Ascending aorta (tissue), 2 donors: ENCODE measurements around the gene NUMB. TPM values are rescaled to one million over a fixed set of nuclear protein-coding genes. Genes with fewer than 3 reads are reported as not detected.

ENCODE experiments used
- DNase-seq, 2 donors: peaks; one replicate each; pipeline ENCODE4 v3.0.0-alpha.2; 2019; ENCODE audit warnings: low spot score in 2 of 2
- H3K27ac ChIP-seq, 2 donors: fragments of 200-600 bp; sonication (generic); one replicate each; pipeline ENCODE4 v1.5.1; 2016 to 2017; ENCODE audit warnings: mild to moderate bottlenecking in 1 of 2
- H3K27me3 ChIP-seq: fragments of 200-600 bp; sonication (generic); one replicate; pipeline ENCODE4 v1.5.1; 2017
- H3K36me3 ChIP-seq, 2 donors: fragments of 200-600 bp; sonication (generic); one replicate each; pipeline ENCODE4 v1.5.1; 2016
- H3K4me1 ChIP-seq, 2 donors: fragments of 200-600 bp; sonication (generic); one replicate each; pipeline ENCODE4 v1.5.1; 2016 to 2017; ENCODE audit warnings: mild to moderate bottlenecking in 1 of 2
- H3K4me3 ChIP-seq, 2 donors: fragments of 200-600 bp; sonication (generic); one replicate each; pipeline ENCODE4 v1.5.1; 2016 to 2017; ENCODE audit warnings: mild to moderate bottlenecking in 1 of 2
- H3K9me3 ChIP-seq, 2 donors: fragments of 200-600 bp; sonication (generic); one replicate each; pipeline ENCODE4 v1.5.1; 2016
- CTCF ChIP-seq, 3 experiments: fragments of 200-600 bp in 2 of 3; fragments of 450-650 bp in 1 of 3; sonication (generic) in 2 of 3; IDR thresholded peaks; one replicate each; pipeline ENCODE4 v1.5.1; 2016 to 2019; ENCODE audit warnings: antibody characterized with exemption in 3 of 3, mild to moderate bottlenecking in 1 of 3, moderate library complexity in 1 of 3
- intact Hi-C: fragments of 100-400 bp; cut with DNase I; formaldehyde crosslinking; loops from one replicate; pipeline ENCODE4 v1.15.1; 2023
- total RNA-seq: library from RNA; depleted of rRNA; stranded (reverse); fragments of >200 nt; gene quantifications from one replicate; pipeline ENCODE4 v1.1.0, GENCODE V29; 2016

The NUMB gene
- total RNA-seq, 1 donor from 2014 or later: 20.1 TPM

- no peaks in the 10 kb centered on the region for H3K9me3 ChIP-seq
- no peak for DNase-seq
- no peak overlapping the region for H3K4me3 ChIP-seq
- no peaks in the 10 kb centered on the region for H3K4me1 ChIP-seq
- intact Hi-C loops: no loop called here
- no peaks in the 10 kb centered on the region for H3K36me3 ChIP-seq
- no peak for TF ChIP-seq CTCF (IDR thresholded peaks at IDR 0.05)
- no peak overlapping the region for H3K27ac ChIP-seq
- H3K27me3 ChIP-seq: no peaks in the 10 kb centered on the region
Observed at GRCh38 chr14:73403181-73403752, 55.1 kb downstream of the NUMB start.

GRCh38 chr14:73402579-73402978, 55.8 kb downstream of the NUMB start:
- no peaks in the 10 kb centered on the region for H3K36me3 ChIP-seq
- H3K27me3 ChIP-seq: no peaks in the 10 kb centered on the region
- no peaks in the 10 kb centered on the region for H3K4me1 ChIP-seq
- no peak for DNase-seq
- H3K4me3 ChIP-seq: no peak overlapping the region
- intact Hi-C loops: no loop called here
- H3K27ac ChIP-seq: no peak overlapping the region
- TF ChIP-seq CTCF (IDR thresholded peaks at IDR 0.05): no peak
- no peaks in the 10 kb centered on the region for H3K9me3 ChIP-seq

- intact Hi-C loops: no loop called here
- no peak overlapping the region for H3K27ac ChIP-seq
- no peak overlapping the region for H3K4me3 ChIP-seq
- no peak for DNase-seq
- H3K27me3 ChIP-seq: no peaks in the 10 kb centered on the region
- no peaks in the 10 kb centered on the region for H3K4me1 ChIP-seq
- no peaks in the 10 kb centered on the region for H3K36me3 ChIP-seq
- H3K9me3 ChIP-seq: no peaks in the 10 kb centered on the region
- TF ChIP-seq CTCF (IDR thresholded peaks at IDR 0.05): no peak
Observed at GRCh38 chr14:73397810-73398209, 60.5 kb downstream of the NUMB start.

- no peak overlapping the region for H3K4me3 ChIP-seq
- no peak overlapping the region for H3K27ac ChIP-seq
- no peaks in the 10 kb centered on the region for H3K9me3 ChIP-seq
- no peak for DNase-seq
- no peaks in the 10 kb centered on the region for H3K4me1 ChIP-seq
- no peaks in the 10 kb centered on the region for H3K27me3 ChIP-seq
- no peak for TF ChIP-seq CTCF (IDR thresholded peaks at IDR 0.05)
- H3K36me3 ChIP-seq: no peaks in the 10 kb centered on the region
- intact Hi-C loops: no loop called here
Observed at GRCh38 chr14:73394317-73394716, 64.0 kb downstream of the NUMB start.

- Histone ChIP-seq H3K4me1 (no peaks in the 10 kb centered on the region), H3K9me3 (no peaks in the 10 kb centered on the region), H3K36me3 (no peaks in the 10 kb centered on the region), H3K27me3 (no peaks in the 10 kb centered on the region), H3K27ac (no peak overlapping the region), H3K4me3 (no peak overlapping the region)
- no peak for DNase-seq
- intact Hi-C loops: no loop called here
- no peak for TF ChIP-seq CTCF (IDR thresholded peaks at IDR 0.05)
Observed at GRCh38 chr14:73393375-73393774, 65.0 kb downstream of the NUMB start.
